Skin of body (tissue), 2 donors: Measurements from ENCODE around the gene RNF144A. TPM values are rescaled to one million over a fixed set of nuclear protein-coding genes. Genes with fewer than 3 reads are reported as not detected.
"Not testable (repeated sequence)": the region's sequence is repeated elsewhere in the genome, so short reads cannot be mapped to it uniquely, and the experiment has no call there.

Experiments used
- DNase-seq: peaks from one replicate; lab custom pipeline; 2025; lab: John Stamatoyannopoulos, UW
- total RNA-seq: library from RNA; depleted of rRNA; stranded (reverse); fragments of >200 nt; gene quantifications from one replicate; pipeline ENCODE4 v1.2.3, GENCODE V29; 2014

RNF144A gene
- total RNA-seq, 1 donor from 2014 or later = 15.3 TPM

- DNase-seq = no peak
These were observed 11.2 kb downstream of the RNF144A start for GRCh38 chr2:6928452-6928851.

GRCh38 chr2:6929196-6929819 lies 12.1 kb downstream of the RNF144A start:
- no peak for DNase-seq

GRCh38 chr2:6930923-6931647 lies 13.9 kb downstream of the RNF144A start:
- DNase-seq = no peak

GRCh38 chr2:6931753-6932152 lies 14.5 kb downstream of the RNF144A start:
- no peak for DNase-seq

GRCh38 chr2:6932206-6932605 lies 15.0 kb downstream of the RNF144A start:
- DNase-seq = no peak

GRCh38 chr2:6932828-6933227 lies 15.6 kb downstream of the RNF144A start:
- no peak for DNase-seq

- no peak for DNase-seq
These were observed 16.7 kb downstream of the RNF144A start for GRCh38 chr2:6933911-6934310.

- DNase-seq = no peak
These were observed 17.1 kb downstream of the RNF144A start for GRCh38 chr2:6934345-6934744.

- DNase-seq = no peak
These were observed 17.8 kb downstream of the RNF144A start for GRCh38 chr2:6934758-6935651.

- DNase-seq = not testable (repeated sequence)
These were observed 18.4 kb downstream of the RNF144A start for GRCh38 chr2:6935652-6936020.

- no peak for DNase-seq
These were observed 19.9 kb downstream of the RNF144A start for GRCh38 chr2:6937157-6937556.

- DNase-seq = no peak
These were observed 20.4 kb downstream of the RNF144A start for GRCh38 chr2:6937582-6937981.

- DNase-seq = no peak
These were observed 21.9 kb downstream of the RNF144A start for GRCh38 chr2:6939071-6939470.

- no peak for DNase-seq
These were observed 23.6 kb downstream of the RNF144A start for GRCh38 chr2:6940820-6941219.

GRCh38 chr2:6941299-6942046 lies 24.3 kb downstream of the RNF144A start:
- no peak for DNase-seq

GRCh38 chr2:6942848-6943247 lies 25.6 kb downstream of the RNF144A start:
- DNase-seq = no peak

GRCh38 chr2:6943523-6943922 lies 26.3 kb downstream of the RNF144A start:
- no peak for DNase-seq

- no peak for DNase-seq
These were observed 26.8 kb downstream of the RNF144A start for GRCh38 chr2:6943971-6944370.

GRCh38 chr2:6944555-6944954 lies 27.3 kb downstream of the RNF144A start:
- DNase-seq = no peak

GRCh38 chr2:6945087-6945813 lies 28.0 kb downstream of the RNF144A start:
- no peak for DNase-seq

- no peak for DNase-seq
These were observed 28.6 kb downstream of the RNF144A start for GRCh38 chr2:6945821-6946220.
